GM12873 (cell line): Measurements from ENCODE around the gene GGT6.

Source experiments
- TF ChIP-seq, protein P1 (sequence below): IDR thresholded peaks from 2 replicates; pipeline ENCODE4 v1.5.1; 2012; ENCODE audit warnings: low read depth, mild to moderate bottlenecking, moderate library complexity, low read length, control low read depth; ENCODE audit not compliant: insufficient read depth; ENCODE audit errors: missing control alignments

The GGT6 gene

DNA sequence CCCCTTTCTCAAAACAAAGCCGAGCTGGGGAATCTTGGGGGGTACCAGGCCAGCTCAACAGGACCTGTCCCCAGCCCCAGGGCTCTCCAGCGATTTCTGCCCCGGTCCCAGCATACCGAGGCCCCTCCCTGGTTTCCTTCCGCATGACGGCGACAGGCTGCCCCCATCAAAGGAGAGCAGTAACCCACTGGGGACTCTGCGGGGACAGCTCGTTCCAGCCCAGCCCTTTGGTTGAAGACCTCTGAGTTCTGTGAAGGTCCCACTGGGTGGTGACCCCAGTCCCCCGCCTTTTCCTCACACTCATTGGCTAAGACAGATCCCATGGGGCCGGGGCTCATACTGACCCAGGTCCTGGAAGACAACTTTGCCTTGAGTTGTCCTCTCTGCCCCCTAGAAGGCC lies 28.0 kb upstream of the GGT6 start:
- TF ChIP-seq, protein P1, sequence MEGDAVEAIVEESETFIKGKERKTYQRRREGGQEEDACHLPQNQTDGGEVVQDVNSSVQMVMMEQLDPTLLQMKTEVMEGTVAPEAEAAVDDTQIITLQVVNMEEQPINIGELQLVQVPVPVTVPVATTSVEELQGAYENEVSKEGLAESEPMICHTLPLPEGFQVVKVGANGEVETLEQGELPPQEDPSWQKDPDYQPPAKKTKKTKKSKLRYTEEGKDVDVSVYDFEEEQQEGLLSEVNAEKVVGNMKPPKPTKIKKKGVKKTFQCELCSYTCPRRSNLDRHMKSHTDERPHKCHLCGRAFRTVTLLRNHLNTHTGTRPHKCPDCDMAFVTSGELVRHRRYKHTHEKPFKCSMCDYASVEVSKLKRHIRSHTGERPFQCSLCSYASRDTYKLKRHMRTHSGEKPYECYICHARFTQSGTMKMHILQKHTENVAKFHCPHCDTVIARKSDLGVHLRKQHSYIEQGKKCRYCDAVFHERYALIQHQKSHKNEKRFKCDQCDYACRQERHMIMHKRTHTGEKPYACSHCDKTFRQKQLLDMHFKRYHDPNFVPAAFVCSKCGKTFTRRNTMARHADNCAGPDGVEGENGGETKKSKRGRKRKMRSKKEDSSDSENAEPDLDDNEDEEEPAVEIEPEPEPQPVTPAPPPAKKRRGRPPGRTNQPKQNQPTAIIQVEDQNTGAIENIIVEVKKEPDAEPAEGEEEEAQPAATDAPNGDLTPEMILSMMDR: no peak

DNA sequence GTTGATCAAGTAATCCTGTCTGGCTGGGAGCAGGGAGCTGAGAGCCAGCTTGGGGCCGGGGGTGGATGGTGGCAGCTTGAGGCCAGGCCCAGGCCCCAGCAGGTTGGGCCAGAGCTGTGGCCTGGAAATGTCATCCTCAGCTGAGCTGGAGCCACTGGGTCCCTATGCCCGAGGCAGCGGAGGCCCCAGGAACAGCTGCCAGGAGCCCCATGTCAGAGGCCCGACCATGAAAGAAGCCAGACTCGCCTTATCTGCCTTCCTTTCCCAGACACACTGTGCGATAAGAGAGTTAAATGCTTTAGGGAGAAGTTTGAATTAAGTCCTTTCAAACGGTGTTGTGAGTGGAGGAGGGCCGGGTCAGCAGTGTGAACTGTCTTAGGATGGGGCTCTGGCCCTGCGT lies 27.4 kb upstream of the GGT6 start:
- TF ChIP-seq, protein P1: no peak

DNA sequence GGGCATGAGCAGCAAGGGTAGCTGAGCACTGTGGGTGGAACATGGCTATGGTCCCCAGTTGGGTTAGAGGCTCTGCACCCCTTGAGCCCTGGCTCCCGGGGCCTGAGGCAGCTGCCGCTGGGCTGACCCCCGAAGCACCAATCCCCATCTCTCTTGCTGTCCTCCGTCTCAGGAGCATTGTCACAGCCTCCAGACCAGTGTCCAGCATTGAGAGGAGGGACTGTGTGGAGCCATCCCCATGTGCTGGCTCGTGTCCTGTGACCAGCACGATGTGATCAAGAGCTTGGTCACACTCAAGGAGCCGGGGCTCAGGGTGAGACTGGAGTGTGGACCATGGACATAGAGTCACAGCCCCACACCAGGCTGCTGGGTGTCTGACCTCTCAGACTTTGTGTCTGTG lies 26.8 kb upstream of the GGT6 start:
- TF ChIP-seq, protein P1: no peak

DNA sequence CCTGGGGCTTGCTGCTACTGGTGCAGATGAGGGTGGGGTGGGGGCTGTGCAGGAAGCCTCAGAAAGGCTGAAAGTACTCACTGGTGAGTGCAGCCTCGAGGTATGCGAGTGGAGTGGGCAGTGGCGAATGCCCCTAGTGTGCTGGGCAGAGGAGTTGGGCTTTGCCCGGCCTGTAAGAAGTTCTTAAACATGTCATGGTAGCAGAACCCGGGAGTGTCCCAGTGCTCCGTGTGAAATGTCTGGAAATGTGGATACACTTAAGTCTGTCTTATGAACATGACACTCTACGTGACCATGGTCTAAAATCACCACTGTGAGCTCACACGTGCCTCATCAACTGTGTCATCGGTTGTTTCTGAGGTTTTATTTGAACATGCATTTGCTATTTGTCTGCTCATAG lies 25.7 kb upstream of the GGT6 start:
- TF ChIP-seq, protein P1: no peak

DNA sequence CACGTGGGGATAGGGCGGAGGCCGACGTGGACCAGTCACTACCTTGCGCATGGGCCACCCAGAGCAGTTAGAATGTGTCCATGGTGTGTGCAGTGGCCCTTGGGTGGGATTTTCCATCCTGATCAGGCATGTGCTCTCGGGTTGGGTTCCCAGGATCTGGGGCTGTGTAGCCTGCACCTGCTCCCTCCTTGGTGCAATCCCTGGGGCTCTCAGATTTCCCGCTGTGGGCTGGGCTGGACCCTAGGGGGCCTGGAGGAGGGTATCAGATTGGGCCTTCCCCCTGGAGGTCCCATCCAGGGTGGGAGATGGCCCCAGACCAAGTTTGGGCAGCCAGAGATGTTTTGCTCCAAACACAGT lies 25.2 kb upstream of the GGT6 start:
- TF ChIP-seq, protein P1: no peak

DNA sequence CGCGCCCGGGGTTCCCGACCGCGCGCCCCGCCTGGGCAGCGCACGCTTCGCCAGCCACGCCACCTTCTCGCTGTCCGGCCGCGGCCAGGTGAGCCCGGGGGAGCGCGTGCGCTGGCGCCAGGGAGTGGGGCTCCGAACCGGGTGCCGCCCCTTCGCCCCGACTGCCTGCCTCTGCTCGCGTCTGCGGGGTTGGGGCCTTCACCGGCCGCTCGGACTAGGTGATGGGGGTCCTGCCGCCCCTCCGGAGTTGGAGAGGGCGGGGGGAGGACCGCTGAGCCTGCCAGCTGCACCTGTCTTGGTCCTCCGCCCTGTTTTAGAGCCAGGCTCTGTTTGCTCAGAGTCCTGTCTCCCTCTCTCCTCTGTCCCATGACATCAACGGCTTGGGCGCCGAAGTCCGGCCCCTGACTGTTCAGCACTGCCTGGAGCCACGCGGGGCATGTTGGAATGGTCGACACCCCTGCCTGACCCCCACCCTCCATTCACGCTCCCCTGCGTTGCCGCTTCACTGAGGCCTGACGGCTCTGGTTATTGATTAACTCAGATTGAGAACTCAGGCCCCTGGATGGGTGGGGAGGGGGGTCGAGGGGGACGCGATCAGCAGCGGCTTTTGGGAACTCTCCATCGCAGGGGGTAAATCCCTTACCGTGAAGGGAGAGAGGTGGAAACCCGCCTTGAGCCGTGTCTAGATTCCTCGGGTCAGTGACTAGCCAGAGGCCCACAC lies 24.7 kb upstream of the GGT6 start:
- TF ChIP-seq, protein P1: no peak

DNA sequence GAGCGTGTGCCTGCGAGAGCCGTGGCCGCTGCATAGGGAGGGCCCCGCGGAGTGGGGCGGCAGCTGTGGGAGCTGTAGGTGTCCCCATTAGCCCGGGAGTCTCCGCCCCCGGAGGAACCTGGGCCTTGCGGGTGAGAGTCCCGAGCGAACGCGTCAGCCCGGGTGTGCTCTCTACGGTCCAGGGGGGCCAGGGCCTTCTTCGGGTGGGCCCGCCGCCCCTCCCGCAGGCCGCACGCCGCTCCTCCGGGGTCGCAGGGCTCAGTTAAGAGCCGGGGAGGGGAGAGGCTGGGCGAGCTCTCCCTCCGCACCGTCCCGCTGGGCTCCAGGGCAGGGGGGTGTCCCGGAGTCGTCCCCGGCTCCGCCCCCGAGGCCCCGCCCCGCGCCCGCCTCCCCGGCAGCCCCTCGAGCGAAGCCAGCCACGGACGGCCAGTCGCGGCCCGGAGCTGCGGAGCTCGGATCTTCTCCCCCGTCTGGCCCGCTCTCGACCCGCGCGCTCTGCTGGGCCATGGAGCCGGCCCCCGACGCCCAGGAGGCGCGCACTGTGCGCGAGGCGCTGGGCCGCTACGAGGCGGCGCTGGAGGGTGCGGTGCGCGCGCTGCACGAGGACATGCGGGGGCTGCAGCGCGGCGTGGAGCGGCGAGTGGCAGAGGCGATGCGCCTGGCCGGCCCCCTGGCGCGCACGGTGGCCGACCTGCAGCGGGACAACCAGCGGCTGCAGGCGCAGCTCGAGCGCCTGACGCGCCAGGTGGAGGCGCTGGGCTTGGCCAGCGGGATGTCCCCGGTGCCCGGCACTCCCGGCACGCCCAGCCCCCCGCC lies 23.9 kb upstream of the GGT6 start, which contains the start of gene SMTNL2:
Gene SMTNL2, plus strand, starts transcription at position 429 of the 816 bp plus-strand sequence. Its CDS starts 77 bp downstream, at position 506.
- TF ChIP-seq, protein P1: no peak
